ENCODE results near the gene ITIH5.
"Not testable (repeated sequence)": the region's sequence is repeated elsewhere in the genome, so short reads cannot be mapped to it uniquely, and the experiment has no call there.

ITIH5 gene

DNA sequence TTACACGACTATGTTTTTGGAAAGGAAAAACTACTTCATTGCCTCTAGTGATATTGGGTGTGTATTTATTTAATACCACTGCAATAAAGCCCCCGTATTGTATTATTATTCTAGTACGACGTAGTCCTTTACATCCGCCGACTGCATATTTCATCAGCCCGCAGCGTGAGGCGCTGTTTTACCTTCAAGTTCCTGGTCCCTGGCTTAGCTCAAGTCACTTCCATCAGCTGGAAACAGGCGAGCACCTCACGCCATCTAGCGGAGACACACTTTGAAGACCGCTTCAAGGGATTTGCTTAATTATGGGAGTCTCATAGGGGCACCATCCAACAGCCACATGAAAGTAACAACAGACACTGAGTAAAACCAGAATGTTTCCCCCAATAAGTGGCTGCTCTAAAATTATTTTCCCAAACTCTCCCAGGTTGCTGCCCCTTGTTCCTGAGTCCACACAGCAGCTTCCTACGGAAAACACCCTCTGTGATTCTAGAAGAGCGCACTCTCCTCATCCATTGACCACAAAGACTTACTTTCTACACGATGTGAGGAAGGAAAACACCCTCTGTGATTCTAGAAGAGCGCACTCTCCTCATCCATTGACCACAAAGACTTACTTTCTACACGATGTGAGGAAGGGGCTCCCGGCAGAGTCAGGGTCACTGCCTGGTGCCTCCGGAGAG is 20.6 kb upstream of the ITIH5 start:
- DNase-seq (ENCODE audit: low spot score): peak; percentile 80

- no peak for DNase-seq (ENCODE audit: low spot score)
These were observed 19.8 kb upstream of the ITIH5 start for GRCh38 chr10:7686351-7687171.

GRCh38 chr10:7680078-7680477 is 13.3 kb upstream of the ITIH5 start:
- not testable (repeated sequence) for DNase-seq (ENCODE audit: low spot score)

- no peak for DNase-seq (ENCODE audit: low spot score)
These were observed 12.5 kb upstream of the ITIH5 start for GRCh38 chr10:7679256-7679655.

- no peak for DNase-seq (ENCODE audit: low spot score)
These were observed 5.8 kb upstream of the ITIH5 start for GRCh38 chr10:7672341-7673134.

- no peak for DNase-seq (ENCODE audit: low spot score)
These were observed 3.4 kb upstream of the ITIH5 start for GRCh38 chr10:7670157-7670556.

GRCh38 chr10:7667262-7668141 is 736 bp upstream of the ITIH5 start:
- DNase-seq (ENCODE audit: low spot score): no peak

GRCh38 chr10:7665767-7666166 is 999 bp downstream of the ITIH5 start:
- DNase-seq (ENCODE audit: low spot score): no peak

DNA sequence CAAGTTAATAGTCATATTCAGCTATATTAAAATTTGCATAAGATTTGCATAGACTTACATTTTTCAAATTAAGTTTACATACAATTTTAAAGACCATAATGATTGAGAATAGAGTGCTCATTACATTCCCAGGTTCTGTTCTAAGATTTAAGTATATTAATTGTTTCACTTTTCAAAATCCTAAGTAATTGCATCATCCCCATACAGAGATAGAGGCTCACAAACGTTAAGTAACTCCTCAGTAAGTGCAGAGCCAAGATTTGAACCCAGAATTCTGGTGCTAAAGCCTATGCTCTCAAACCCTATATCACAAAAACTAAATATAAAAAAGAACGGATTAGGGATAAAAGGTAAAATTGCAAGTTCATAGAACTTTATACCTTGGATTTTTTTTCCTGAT is 2.1 kb downstream of the ITIH5 start:
- no peak for DNase-seq (ENCODE audit: low spot score)

DNA sequence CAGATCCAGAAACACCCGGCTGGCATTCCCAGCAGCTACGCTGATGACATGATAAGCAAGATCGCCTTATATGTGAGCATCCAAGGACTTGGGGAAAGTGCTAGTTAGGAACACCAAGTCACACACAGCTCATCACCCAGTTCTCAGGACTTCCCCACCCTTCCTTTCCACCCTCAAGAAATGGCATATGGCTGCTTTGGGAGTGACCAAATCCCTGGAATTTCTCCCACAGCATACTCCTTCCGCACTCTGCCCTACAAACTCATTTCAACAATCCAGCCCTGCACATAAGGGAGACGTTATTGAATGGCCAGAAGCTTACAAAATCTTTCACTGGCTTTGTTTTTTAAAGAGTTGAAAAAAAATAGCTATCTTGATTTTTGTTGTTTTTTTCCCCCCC is 4.2 kb downstream of the ITIH5 start:
- DNase-seq (ENCODE audit: low spot score): no peak

- DNase-seq (ENCODE audit: low spot score): no peak
These were observed 7.2 kb downstream of the ITIH5 start for GRCh38 chr10:7659560-7659959.

DNA sequence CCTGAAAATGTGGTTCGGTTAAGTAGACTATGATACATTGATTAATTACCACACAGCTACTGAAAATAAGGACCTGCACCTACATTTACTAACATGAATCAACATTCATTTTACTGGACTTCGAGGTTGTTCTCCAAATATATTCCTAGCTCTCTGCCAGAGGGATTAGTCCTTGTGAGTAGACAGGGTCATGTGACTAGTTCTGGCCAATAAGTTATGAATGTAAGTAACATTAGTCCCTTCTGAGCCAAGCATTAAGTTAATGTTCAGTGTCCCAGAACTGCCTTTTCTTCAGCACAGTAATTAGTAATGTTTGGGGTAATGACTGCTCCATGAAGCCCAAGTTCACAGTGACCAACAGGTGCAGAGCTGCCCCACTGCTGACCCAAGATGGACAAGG is 9.2 kb downstream of the ITIH5 start:
- no peak for DNase-seq (ENCODE audit: low spot score)

GRCh38 chr10:7657079-7657478 is 9.7 kb downstream of the ITIH5 start:
- not testable (repeated sequence) for DNase-seq (ENCODE audit: low spot score)

- no peak for DNase-seq (ENCODE audit: low spot score)
These were observed 14.8 kb downstream of the ITIH5 start for GRCh38 chr10:7651853-7652470.

GRCh38 chr10:7649673-7650300 is 17.0 kb downstream of the ITIH5 start:
- DNase-seq (ENCODE audit: low spot score): no peak

GRCh38 chr10:7647062-7647664 is 19.6 kb downstream of the ITIH5 start:
- DNase-seq (ENCODE audit: low spot score): no peak

- DNase-seq (ENCODE audit: low spot score): no peak
These were observed 24.2 kb downstream of the ITIH5 start for GRCh38 chr10:7642491-7643011.

DNA sequence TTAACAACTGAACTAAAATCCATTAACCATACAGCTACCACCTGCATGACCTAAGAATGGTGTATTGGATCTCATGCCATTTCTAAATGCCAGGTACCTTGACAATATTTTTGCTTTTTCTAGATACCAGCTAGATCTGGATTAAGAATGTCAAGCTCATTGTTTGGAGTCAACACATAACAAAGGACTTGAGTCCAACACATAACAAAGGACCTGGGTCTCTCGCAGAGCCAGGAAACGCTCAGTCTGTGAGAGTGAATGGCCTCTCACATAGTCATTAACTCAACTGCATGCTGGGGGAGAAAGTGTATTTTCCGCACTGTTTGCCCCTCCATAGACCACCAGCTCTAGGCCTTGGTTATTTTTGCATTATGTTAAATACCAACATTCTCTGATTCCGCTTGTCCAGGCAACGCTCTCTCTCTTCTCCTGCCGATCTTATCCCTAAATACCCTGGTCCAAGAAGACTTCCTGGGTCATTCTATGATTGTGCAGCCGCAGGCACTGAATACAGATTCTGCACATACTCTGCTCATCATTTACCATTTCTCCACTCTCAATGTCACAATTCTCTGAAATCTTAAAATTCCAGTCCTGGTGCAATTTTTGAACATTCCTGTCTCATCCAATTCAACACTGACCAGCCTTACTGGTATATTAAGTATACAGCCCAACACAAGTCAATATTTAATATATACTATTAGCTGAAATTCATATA is 31.2 kb downstream of the ITIH5 start:
- no peak for DNase-seq (ENCODE audit: low spot score)

- no peak for DNase-seq (ENCODE audit: low spot score)
These were observed 32.4 kb downstream of the ITIH5 start for GRCh38 chr10:7634142-7634894.
